Jurkat, Clone E6-1 (cell line): ENCODE results near the gene CENPM.
"Not testable (repeated sequence)": the region's sequence is repeated elsewhere in the genome, so short reads cannot be mapped to it uniquely, and the experiment has no call there.

ENCODE experiments used
- DNase-seq: peaks from one replicate; pipeline ENCODE4 v3.0.0-alpha.2; 2011; ENCODE audit warnings: low read depth, low spot score
- H3K4me3 ChIP-seq: 2 replicates; pipeline ENCODE4 v1.5.1; 2011; ENCODE audit warnings: mild to moderate bottlenecking, low read length, control low read depth, moderate library complexity

CENPM gene

DNA sequence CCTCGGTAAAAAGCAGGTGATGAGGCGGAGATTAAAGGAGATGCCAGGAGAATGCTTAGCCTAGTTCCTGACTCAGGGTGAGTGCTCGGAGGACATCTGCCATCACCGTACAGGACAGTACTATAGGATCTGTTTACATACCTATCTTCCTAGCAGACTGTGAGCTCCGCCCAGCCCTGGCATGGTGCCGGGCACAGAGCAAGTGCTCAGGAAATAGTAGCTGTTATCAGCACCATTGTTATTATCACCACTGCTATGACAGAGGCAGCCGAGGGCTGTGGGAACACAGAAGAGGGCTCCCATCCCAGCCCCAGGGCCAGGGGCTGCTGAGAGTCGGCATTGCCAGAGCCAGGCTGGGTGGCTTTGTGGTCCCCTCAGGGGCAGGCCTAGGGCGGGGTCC lies 21.6 kb upstream of the CENPM start:
- no peak for DNase-seq
- no peak overlapping the region for H3K4me3 ChIP-seq

DNA sequence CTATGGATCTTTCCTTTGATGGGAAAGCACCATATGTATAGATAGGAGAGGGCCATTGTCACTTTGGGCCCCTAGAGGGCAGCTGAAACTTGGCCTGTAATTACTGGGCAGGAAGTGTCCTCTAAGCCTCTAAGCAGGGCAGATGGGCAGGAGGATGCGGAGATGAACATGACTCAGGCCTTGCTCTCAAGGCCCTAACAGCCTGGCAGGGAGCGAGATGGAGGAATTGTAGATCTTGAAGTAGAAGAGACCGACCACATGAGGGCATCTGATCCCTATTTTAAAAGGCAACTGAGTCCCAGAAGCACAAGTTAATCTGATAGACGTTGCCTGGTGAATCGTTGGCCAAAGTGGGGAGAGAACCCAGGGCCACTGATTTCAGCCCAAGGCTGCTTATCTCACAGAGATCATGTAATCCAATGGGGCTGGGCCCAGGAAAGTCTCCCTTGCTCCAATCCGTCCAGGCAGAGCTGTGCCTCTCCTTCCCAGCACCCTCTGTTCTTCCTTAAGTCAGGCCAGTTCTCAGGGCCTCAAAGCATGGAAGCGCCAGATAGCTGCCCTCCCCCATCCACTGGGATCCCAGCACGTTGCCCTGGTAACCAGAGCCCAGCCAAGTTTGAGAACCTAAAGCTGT lies 19.8 kb upstream of the CENPM start:
- no peak overlapping the region for H3K4me3 ChIP-seq
- DNase-seq: peak; percentile 66

DNA sequence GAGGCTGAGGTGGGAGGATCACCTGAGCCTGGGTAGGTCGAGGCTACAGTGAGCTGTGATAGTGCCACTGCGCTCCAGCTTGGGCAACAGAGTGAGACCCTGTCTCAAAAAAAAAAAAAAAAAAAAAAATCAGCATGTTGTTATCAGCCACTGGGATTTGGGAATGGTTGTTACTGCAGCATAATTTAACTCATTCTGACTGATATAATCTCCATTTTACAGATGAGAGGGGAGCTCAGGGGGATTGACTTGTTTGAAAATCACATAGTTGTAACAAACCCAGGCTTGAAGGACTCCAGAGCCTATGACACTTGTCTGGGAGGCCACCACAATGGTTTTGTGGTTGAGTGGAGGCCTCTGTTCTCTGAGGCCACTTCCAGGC lies 19.3 kb upstream of the CENPM start:
- no peak overlapping the region for H3K4me3 ChIP-seq
- no peak for DNase-seq

DNA sequence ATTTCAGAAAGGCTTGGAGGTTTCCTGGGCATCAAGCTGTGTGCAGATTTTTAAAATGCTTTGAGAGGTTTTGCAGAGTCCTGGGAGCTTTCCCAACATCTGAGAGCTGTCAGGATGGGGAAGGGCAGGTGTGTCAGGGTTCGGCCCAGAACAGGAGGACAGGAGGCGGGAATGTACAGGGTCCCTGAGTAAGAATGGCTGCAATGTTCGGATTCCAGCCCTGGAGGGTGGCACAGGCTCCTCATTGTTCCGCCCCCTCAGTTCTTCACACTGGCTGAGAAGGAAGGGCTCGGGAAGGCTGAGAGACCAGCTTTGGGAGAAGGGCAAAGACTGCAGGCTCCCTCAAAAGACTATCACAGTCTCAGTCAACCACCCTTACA lies 17.1 kb upstream of the CENPM start:
- no peak for DNase-seq
- H3K4me3 ChIP-seq: no peak overlapping the region

DNA sequence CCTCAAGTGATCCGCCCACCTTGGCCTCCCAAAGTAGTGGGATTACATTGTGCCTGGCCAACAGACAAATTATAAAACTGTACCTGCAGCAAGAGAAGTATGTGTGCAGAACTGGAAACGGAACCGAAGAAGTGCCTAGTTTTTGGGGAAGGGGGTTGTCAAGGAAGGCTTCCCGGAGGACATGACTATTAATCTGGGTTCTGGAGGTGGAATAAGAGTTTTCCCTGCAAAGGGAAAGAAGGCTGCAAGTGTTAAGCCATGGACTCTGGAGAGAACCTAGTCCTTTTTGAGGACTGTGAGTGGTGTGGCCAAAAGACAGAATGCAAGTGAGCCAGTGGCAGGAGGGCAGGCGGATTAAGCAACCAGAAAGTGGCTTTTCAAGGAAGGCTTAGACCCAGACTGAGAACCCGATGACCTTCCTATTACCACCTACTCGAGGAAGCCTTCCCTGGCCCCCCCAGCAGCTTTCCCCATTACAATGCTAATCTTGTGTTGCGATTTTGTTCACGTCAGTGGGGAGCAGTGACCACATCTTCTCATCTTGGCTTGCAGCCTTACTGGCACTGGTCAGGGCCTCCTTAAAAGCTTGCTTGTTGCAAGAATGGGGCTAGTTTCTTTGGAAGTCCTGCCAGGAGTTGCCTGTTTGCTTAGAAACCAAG lies 16.6 kb upstream of the CENPM start:
- H3K4me3 ChIP-seq: no peak overlapping the region

DNA sequence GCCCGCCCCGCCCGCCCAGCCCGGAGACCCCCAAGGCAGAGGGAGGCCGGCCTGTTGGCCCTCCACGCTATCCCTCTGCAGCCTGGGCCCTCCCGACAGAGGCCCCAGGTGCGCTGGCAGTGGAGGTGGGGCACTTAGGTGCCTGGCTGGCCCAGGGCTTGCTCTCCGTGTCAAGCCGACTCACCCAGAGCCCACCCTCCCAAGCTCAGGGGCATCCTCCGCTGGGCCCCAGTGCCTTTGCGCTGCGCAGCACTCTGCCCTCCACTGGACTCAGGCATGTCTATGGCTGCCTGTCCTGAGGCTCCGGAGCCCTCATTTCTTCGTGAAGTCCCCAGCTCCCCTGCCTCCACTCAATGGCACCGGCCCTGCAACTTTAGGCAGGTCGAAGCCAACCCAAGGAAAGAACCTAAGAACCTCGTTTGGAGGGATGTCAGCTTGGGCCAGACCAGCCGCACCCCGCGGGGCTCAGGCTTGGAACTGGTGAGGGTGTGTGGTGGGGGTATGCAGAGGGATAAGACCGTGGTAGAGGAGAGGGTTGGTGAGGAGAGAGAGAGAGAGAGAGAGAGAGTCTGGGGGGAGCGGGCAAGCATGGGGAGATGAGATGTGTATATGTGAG lies 11.1 kb upstream of the CENPM start:
- peak overlapping the region; percentile 27 for H3K4me3 ChIP-seq
- DNase-seq: no peak

More for the DNA sequence above, 16.6 kb upstream of the CENPM start:
- no peak for DNase-seq

DNA sequence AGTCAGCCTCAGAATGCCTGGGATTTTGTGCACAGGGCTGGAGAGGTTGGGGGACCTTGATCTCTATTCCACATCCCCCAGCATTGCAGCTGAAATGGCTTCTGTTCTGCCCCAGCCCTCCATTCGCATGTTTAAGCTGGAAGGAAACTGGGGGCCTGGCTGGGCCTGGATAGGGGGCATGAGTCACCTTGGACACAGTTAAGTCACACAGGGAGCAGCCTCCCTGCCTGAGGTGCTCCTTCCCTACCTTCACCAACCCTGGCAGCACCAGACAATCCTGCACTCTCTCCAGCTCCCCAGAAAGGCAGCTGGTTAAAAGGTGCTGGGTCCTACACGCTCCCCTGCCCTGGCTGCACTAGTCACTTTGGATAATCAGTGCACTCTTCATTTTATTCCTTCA lies 5.8 kb upstream of the CENPM start:
- no peak overlapping the region for H3K4me3 ChIP-seq
- DNase-seq: no peak

DNA sequence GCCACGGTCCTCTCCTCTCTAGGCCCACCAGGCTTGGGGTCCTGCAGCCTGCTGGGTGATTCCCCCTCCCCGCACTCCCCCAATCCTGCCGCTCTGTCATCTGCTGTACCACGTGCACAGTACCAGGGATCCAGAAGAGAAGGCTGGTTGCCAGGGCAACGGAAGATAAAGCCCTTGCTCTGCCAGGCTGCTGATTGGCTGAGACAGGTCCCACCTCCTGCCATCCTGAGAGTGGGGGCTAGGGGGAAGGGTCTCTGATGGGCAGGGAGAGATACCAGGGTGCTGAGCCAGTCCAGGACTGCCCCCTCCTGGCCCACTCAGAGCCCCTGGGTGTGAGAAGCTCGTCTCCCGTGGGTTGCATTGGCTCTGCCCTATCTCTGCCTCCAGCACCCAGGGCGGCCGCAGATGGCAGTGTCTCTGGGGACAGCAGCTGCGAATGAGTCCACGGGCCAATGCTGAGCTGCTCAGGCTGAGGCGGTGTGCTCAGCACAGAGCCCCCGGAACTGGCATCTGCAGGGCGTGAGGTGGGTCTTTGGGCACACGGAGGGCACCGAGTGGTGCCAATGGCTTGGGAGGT lies 5.0 kb upstream of the CENPM start, which contains the start of gene SMIM45:
TSS of gene SMIM45 (plus strand) at position 253 of the 577 bp plus-strand sequence.
- H3K4me3 ChIP-seq: no peak within 1 kb of the TSS
- DNase-seq: no peak

DNA sequence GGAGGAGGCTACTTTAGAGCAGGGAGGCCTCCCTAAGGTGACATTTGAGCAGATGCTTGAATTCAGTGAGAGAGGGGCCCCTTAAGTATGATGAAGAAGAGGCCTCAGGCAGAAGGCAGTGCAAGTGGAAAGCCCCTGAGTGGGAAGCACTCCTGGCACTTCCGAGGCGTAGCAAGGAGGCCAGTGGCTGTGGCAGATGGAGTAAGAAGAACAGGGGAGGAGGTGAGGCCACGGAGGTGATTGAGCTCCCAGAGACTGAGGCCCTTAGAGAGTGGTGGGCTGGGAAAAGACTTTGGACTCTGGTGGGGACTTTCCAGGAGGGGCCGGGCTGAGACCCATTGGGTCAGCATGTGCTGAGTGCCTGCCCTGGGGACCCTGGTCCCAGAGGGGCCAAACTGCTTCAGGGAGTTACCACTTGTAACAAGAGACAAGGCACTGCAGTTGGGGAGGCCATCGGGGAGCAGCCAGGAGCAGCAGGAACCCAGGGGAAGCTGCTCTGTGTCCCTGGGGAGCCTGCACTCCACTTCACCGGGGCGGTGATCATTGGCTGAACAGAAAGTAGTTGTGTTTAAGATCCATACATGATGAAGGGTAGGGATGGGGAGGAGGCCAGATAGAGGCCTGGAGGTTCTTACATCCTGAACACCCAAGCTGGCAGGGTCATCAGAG lies 2.5 kb upstream of the CENPM start:
- DNase-seq: no peak
- H3K4me3 ChIP-seq: no peak overlapping the region

DNA sequence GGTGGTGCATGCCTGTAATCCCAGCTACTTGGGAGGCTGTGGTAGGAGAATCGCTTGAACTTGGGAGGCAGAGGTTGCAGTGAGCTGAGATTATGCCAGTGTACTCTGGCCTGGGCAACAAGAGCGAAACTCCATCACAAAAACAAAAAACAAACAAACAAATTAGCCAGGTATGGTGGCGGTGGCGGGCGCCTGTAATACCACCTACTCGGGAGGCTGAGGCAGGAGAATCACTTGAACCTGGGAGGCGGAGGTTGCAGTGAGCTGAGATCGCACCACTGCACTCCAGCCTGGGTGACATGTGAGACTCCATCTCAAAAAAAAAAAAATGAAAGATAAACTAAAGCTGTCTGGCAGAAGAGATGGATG lies 2.0 kb upstream of the CENPM start:
- not testable (repeated sequence) for DNase-seq, H3K4me3 ChIP-seq

DNA sequence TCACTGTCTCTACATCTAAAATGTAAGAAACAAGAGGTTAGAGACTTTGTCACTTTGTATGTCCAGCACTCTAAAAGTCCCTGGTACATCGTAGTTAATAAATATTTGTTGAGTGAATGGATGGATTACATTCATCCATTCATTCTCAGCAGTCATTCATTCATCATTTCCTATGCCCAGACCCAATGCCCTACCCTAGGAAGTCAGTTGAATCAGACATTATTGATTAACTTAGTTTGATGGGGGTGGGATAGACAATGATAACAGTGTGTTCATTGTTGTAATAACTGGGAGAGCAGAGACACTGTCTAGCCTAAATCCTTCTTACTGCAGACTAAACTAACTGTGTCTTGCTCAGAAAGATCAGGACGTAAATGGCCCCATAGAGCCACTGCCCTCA lies 1.2 kb upstream of the CENPM start:
- peak overlapping the region; percentile 98 for H3K4me3 ChIP-seq

DNA sequence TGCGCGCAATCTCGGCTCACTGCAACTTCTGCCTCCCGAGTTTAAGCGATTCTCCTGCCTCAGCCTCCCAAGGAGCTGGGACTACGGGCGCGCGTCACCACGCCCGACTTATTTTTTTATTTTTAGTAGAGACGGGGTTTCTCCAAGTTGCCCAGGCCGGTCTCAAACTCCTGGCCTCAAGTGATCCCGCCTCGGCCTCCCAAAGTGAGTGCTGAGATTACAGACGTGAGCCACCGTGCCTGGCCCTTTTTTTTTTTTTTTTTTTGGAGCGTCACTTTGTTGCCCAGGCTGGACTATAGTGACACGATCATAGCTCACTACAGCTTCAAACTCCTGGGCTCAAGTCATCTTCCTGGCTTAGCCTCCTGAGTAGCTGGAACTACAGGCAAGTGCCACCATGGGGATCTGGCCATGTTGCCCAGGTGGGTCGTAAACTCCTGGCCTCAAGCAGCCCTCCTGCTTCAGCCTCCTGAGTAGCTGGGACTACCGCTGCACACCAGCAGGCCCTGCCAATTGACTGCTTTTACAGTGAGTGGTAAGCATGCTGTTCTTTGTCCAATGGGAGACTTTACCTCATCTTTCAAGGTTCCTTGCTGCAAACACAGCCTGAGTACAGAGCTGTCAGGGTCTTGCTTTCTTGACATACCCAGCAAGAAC lies 600 bp upstream of the CENPM start:
- H3K4me3 ChIP-seq: peak overlapping the region; percentile 98

More for the DNA sequence above, 1.2 kb upstream of the CENPM start:
- no peak for DNase-seq

DNA sequence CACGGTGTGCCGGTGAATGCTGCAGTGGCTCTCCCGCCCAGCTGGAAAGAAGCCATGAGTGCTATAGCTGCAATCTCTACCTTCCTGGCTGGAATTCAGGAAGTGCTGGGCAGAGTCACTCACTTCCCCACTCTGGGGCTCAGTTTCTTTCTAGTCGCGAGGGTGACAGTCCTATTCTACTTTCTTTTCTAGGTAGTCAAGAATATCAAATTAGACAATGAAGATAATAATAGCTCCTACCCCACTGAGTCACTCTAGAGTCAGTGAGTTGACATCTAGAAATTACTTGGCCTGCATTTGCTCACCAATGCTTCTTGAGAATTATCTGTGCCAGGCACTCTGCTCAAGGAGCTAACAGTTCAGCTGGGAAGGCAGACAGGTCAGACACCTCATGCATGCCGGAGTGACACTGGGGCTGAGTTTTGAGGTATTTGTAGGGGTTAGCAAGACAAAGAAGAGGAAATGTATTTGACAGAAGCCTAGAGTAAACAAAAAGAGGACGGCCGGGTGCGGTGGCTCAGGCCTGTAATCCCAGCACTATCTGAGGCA lies 3.2 kb downstream of the CENPM start:
- no peak overlapping the region for H3K4me3 ChIP-seq
- no peak for DNase-seq

More for the DNA sequence above, 600 bp upstream of the CENPM start:
- DNase-seq: no peak

DNA sequence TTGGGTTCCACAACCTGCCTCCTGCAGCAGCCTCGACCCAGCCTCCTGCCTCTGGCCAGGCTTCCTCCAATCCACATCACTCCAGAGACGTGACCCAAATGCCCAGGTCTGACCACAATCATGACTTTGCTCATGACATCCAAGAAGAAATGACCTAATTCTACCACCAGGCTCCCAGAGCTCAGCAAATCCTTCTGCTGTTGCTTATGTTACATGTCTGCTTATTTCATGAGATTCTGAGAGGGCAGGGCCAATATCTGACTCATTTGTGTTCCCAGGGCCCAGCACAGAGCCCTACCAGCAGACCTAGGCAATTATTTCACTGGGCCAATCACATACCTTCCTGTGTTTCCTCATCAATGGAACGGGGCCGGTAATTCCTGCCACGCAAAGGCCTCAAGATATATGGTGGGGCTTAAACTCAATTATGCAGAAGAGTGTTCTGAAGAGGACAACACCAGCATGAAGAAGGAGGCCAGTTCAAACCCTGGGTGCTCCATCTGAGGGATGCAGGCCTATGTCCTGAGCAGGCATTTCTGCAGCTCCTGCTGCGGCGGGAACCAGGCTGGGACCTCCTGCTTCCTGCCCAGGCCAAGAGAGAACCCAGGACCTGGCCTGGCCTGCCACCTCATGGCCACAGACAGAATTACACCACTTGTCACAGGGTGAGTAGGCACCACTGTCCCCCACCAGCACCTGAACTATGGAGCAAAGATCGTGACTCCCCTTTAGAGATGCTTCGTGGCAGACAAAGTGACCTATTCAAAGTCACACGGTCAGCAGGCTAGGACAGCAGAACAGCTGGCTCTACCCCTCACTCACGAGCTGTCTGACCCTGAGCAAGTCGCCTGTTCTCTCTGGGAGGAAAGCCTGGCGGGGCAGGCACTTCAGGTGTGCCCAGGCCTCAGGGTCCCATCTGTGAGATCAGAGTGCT lies 5.9 kb downstream of the CENPM start:
- DNase-seq: peak; percentile 72

DNA sequence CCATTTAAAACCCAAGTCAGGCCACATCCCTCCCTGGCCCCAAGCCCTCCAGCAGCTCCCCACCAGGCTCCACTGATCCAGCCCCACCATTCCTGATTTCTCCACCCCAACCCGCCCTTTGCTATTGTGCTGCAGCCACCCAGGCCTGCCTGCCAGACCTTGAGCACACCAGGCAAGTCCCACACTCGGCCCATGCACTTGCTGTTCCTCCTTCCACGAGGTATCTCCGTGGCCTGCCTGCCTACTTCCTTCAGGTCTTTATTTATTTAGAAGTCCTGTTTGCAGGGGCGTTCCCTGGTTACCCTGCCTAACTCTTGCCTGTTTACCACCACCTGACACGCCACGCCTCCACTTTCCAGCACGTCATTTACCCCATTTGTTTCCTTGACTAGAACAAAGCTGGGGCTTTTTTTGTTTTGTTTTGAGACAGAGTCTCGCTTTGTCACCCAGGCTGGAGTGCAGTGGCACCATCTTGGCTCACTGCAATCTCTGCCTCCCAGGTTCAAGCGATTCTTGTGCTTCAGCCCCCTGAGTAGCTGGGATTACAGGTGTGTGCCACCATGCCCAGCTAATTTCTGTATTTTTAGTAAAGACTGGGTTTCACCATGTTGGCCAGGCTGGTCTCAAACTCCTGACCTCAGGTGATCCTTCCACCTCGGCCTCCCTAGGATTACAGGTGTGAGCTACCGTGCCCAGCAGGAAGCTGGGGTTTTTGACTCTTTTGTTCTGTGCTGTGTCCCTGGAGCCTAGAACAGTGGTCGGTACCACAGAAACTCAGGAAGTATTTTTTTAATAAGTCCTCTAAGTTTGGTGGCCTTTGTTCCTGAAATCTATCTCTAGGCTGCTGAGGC lies 6.7 kb downstream of the CENPM start:
- no peak for DNase-seq

More for the DNA sequence above, 5.9 kb downstream of the CENPM start:
- no peak overlapping the region for H3K4me3 ChIP-seq

DNA sequence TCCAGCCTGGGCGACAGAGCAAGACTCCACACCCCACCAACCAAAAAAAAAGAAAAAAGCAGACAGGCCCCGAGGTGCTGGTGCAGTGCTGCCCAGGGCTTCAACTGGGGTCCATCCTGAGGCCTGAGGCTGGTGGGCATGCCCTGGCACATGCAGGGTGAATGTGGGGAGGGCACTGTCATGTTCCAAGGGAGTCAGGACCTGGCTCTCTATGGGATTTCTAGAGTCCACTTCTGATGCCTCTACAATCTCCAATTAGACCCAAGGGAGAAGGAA lies 10.1 kb downstream of the CENPM start:
- DNase-seq: no peak
- H3K4me3 ChIP-seq: no peak overlapping the region

More for the DNA sequence above, 6.7 kb downstream of the CENPM start:
- no peak overlapping the region for H3K4me3 ChIP-seq

DNA sequence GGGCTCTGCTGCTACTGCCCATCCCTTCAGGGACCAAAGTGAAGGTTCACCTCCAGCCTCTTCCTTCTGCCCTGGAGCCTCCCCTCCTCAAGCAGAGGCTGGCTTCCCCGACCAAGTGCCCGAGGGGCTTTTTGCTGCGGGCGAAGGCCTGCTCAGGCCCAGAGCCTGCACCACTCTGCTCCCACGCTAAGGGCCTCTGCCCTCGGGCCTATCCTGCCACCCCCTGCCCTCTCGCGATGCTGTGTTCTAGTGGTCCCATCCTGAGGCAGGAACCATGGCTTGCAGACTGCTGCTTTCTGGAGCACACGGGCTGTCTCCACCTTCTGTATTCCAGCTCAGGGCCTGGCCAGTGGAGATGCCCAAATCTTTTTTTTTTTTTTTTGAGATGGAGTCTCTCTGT lies 11.4 kb downstream of the CENPM start:
- DNase-seq: no peak
- H3K4me3 ChIP-seq: no peak overlapping the region
